Hypothalamus (tissue), 51 donors: ENCODE results near the gene CCDC122.

Source experiments
- DNase-seq, 51 donors: peaks; one replicate each; lab custom pipeline; 2025; lab: John Stamatoyannopoulos, UW

Gene CCDC122

DNA sequence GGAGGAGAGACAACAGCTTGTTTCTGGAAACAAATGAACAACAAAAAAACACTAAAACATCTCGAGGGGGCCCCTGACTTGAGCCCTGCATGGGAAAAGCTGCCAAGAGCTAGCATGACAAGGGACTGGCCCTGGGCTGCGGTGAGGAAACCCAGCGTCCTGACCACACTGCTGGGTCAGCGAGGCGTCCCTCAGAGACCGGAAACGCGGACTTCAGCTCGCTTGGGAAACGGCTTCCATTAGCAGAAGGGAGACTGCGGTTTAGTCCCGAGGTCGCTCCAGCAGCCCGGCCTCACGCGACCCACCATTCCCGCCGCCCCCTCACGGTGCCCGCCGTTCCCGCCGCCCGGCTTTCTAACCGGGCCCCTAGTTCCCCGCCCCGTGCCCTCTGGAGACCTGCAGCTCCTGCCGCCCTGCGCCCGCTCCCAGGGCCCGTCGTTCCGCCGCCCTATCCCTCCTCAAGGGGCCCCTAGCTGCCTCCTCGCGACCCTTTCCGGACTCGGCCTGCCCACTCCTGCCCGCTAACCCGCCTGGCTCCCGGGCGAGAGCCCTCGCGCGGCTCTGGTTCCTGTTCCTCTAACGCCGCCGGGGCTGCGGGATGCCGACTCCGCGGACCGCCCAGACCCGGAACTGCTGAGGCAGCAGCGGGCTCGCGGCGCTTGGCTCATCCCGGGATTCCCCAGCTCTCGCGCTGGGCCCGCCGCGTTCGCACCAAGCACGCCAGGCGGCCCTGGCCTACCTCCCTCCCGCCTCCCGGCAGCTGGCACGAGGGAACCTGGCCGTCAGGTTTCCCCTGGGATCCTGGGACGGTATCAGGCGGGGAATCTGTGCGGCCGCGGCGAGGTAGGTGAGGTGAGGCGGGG, at the start of gene CCDC122:
TSS of gene CCDC122 (minus strand) at position 849 of the 863 bp plus-strand sequence. CDS start 10,364 bp downstream, outside the sequence.
- peak; percentile 16 to 95 (median 65) for DNase-seq

DNA sequence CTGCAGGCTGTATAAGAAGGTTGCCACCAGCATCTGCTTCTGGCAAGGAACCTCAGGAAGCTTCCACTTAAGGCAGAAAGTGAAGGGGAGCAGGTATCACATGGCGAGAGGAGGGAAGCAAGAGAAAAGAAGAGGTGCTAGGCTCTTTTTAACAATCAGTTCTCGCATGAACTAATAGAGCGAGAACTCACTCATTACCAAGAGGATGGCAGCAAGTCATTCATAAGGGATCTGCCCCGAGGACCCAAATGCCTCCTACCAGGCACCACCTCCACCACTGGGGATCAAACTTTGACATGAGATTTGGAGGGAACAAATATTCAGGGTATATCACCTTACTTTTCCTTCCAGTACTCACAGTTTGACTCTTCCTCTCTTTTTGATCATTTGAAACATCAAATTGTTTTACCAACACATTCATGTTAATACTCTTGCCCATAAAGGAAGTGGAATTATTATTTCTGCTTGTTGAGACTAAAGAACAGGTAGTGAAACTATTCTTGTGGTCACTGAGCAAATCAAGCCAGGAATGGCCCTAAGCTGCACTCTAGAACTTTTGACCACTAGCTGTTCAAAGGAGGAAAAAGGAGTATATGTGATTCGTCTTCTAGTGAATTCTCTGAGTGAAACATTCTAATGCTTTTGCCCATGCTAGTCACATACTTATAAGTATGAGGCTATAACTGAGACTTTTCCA, 45.2 kb upstream of the CCDC122 start:
- DNase-seq, result no peak

DNA sequence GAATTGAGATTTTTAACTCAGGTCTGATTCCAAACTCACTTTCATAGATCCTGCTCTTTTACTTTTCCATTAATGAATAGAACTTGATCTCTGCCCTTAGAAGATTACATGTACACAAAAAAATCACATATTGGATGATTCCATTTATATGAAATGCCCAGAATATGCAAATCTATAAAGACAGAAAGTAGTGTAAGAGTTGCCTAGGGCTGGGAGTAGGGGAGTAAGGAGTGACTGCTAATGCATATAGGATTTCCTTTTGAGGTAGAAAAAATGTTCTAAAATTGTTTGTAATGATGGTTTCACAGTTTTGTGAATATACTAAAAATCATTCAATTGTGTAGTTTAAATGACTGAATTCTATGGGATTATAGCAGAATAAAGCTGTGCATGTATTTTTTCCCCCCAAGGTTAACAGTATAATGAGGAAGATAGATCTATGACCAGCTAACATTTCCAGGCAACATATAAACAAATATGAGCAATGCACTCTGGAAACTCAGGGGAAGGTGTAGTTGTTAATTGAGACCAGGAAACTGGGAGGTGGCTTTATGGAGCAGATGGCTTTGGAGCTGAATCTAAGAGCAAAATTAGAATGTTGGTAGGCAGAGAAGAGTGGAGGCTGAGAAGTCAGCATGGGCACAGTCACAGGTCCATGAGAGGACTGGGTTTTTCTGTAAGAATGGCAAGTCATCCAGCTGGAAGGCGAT, 41.6 kb upstream of the CCDC122 start:
- DNase-seq, result no peak

DNA sequence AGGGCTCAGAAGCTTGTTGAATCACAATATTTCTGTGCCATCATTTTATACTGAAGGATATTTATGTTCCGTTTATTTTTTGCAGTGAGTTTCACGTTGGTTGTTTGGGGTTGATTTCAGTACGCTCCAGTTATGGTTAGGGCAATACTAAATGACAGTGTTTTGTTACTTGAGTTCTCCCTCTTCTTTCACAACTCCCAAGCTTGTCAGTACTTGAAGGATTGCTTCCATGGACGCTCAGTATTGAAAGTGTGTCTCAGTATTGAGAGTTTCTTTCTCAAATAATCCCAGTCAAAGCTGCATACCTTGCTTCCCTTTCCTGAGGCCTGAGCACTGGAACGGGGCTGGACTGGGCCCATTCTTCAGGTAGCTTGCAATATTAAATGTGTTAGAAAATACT, 39.1 kb upstream of the CCDC122 start:
- no peak for DNase-seq

DNA sequence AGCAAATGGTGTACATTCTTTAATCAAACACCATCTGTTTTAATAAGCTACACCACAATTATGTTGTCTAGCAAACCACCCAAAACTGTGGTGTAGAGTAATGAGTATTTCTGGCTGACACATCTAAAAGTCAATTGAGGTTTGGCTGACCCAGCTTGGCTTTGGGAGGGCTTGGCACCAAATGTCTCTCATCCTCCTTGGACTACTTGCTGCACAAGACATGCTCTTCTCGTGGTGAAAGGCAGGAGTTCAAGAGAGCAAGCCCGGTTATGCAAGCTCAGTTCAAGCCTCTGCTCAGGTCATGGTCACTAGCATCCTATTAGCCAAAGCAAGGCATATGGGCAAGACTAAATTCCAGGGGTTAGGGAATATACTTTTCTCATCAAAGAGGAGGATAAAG, 37.3 kb upstream of the CCDC122 start:
- DNase-seq, result no peak

DNA sequence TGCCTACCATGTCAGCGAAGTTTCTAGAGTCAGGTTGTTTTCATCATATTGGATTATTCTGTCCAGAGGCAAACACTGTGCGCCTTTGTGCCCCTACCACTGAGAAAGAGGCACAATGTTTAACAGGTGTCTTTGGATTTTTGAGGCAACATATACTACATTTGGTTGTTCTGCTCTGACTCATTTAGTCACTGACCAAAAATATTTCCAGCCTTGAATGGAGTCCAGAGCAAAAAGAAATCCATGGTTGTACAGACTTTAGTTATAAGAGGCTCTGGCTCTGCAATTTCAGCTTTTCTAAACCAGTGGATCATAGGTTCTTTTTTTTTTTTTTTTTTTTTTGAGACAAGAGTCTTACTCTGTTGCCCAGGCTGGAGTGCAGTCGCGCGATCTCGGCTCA, 35.9 kb upstream of the CCDC122 start:
- no peak for DNase-seq

DNA sequence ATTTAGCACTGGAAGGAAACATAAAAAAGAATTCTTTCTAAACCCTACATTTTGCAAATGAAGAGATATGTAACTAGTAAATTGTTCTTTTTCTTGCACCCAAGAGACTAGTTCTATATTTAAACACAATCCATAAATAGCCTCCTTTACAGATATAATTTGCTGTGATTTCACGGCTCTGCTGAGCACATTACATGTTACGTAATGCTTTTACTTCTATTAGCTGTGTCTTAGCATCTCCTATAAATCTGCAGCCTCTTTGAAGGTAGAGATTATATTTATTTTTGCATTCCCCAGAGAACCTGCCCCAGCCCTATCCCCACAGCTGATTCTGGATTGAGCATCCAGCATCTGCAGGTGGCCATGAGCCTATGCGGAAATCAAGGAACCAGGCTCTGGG, 32.3 kb upstream of the CCDC122 start:
- DNase-seq, result peak in 1 of 51 donors; percentile 34

DNA sequence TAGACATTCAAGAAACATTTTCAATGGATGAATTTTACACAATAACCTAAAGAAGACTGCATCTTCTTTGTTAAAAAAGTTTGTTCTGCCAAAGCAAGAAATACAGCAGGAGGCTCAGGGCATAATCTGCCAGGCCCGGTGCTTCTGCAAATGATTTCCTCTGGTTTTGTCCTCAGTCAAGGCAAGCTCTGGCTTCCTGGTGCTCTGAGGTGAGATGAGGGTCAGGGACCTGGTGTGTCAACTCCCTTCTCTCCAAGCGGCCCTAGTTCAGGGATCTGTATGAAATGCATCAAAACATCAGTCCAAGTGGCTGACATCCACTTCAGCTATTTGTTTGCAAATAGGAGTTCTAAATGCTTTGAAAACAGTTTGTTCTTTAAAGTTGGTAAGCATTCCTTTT, 31.7 kb upstream of the CCDC122 start:
- DNase-seq, result no peak

DNA sequence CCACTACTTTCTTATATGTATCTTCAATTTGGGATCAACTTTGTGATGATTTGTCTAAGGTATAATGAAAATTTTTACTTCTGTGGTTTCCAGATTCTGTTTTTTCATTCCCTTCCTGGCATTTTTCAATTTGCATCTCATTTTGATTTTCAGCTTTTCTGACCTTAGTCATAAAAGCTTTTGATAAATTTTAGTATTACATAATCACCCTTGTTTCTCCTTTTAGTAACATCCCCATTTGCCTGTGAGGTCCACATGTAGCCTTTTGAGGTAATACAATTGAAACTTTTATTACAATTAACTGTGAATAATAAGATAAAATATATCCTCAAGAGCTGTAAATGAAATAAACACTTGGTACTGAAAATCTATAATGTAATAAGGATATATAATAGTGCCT, 31.3 kb upstream of the CCDC122 start:
- no peak for DNase-seq

DNA sequence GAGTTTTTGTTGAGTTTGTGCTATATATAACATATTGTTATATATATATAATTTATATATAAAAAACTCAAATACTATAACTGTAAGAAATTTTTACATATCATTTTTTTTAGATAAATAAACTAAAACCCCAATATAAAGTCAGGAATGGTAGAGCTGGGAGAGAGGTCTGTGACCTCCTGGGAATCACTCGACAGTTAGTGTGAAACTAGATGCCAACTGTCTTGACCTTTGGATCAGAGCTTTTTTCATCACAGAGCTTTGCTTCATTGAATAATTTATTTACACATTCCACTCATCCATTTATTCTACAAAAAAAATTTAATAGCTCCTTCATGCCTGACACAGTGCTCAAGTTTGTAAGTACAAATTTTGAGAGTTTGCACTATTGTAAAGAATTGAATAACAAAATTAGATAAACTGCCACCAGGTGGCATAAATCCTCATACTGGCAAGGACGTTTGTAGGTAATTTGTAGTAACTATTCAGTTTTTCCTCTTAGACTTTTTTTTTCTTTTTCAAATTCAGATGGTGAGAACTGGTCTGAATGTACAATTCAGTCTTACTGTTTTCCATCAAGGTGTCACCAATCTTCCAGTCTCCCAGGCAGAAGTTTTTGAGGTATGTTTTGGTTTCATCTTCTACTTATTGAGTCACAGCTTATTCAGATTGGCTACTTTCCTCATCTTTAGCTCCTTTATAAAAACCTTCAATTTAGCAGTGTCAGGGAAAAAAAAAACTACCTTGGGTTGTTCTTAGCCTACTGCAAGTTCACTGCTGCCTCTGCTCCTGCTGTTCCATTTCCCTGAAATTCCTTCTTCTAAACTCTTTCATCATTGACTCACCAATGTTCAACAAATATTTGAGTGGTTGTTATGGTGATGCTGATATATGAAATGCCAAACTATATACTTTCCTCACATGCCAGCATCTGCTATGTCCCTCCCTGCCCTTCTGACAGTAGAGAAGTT, 28.9 kb upstream of the CCDC122 start:
- DNase-seq, result peak in 1 of 51 donors; percentile 29

DNA sequence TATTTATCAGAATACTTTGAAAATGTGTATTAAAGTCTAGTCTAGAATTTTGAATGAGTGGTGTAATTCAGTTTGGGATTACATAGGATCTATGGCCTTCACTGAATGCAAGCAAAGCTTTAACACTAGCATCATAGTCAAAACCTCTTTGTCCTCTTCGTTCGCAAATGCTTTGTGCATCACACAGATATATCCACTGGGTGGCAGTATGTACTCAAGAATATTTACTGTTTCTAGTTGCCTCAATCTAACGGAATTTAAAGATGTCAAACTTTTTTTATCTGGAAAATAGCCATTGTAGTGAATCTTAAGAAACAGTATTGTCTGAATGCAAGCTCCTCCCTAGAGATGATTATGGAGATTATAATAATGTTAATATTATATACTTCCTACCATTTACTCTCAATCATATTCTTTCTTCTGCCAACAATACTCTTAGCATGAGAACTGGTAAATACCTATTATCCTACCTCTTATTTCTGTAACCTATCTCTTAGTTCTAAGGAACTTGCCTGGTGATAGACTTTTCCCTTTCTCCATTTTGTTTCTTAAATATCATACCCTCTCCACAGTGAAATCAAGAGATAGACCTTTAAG, 26.0 kb upstream of the CCDC122 start:
- peak in 13 of 51 donors; percentile 1 to 74 (median 11) for DNase-seq

DNA sequence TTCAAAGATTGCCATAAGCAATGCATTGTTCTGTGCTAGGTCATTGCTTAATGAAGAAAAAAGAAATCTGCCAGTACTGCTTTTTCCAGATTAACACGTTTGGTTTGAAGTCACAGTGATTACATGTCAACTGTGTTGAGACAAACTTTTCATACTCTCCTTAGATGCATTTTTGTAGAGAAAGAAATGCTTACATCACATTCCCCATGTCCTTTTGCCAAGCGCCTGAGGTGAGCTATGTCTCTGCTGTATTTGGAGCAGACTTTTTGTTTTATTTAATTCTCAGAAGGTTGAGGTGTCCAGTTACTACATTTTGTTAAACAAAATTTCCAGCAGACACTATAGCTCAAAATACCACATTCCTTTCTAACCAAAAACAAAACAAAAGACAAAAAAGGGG, 16.4 kb upstream of the CCDC122 start:
- DNase-seq, result no peak

DNA sequence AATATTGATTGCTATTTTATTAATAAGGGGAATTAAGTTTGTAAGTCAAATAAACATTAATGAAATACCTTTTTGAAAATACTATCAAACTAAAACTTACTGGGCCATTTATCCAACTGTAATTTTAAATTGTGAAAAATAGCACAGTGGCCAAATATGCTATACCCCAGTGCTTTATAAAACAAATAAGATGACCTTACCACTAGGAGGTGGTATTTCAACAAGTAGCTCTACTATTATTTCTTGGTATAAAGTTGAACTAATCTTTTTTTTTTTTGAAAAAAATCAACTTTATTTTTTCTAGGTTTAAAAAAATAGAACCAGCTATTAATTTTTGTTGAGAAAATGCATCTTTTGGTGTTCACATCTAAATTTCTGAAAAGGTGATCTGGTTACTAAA, 14.9 kb upstream of the CCDC122 start:
- DNase-seq, result no peak

DNA sequence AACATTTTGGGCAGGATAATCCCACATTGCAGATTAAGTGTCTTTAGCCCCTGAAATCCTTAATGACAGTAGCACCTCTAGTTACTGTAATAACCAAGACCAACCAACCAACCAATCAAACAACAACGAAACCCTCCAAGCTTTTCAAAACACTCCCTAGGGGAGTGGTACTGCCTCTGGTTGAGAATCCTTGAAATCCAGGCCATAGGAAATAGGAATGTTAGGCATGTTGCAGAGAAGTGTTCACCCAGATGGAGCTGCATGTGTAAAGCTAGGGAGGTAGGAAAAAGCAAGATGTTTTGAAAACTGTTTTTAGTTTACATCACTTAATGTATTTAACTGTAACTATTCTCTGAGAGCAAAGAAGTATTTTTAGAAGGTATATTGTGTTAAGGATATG, 4.7 kb upstream of the CCDC122 start:
- no peak for DNase-seq

DNA sequence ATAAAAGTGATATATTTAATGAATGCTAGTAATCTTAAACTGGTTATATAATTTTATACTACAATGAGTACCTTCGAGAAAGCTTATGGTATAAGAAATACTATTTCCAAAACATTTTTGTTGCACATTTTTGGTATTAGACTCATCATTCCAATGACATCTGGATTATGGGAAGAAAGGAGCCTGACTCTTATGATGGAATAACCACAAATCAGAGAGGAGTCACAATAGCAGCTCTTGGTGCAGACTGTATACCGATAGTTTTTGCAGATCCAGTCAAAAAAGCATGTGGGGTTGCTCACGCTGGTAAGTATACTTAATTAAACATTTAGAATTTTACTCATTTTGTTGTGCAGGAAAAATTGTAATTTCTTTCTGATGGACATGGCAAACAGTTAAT, 4.1 kb upstream of the CCDC122 start:
- DNase-seq, result no peak

DNA sequence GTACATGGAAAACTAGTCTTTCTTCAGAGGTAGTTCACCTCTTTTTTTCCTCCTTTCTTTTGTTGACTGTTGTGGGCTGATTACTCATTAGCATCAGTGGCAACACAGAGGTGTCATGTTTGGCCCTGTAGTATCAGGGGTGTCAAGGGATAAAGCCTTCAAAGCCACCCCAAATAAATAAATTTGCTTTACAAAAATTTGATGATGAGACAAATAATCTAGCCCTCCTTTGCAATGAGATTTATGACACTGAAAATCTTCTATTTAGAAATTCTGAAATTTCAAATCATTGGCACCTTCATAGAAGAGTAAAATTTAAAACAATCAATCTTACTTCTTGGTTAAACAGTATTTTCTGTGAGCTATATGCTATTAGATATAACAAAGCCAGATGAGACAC, 2.0 kb upstream of the CCDC122 start:
- no peak for DNase-seq

DNA sequence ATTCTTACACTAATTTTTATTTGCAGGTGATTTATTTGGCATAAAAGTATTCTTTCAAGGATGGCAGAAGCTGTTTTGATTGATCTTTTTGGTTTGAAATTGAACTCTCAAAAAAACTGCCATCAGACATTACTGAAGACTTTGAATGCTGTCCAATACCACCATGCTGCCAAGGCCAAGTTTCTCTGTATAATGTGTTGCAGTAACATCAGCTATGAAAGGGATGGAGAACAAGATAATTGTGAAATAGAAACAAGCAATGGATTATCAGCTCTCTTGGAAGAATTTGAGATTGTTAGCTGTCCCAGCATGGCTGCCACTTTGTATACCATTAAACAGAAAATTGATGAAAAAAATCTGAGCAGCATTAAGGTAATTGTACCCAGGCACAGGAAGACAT, 1.4 kb upstream of the CCDC122 start:
- peak in 3 of 51 donors; percentile 1 to 31 (median 4) for DNase-seq

DNA sequence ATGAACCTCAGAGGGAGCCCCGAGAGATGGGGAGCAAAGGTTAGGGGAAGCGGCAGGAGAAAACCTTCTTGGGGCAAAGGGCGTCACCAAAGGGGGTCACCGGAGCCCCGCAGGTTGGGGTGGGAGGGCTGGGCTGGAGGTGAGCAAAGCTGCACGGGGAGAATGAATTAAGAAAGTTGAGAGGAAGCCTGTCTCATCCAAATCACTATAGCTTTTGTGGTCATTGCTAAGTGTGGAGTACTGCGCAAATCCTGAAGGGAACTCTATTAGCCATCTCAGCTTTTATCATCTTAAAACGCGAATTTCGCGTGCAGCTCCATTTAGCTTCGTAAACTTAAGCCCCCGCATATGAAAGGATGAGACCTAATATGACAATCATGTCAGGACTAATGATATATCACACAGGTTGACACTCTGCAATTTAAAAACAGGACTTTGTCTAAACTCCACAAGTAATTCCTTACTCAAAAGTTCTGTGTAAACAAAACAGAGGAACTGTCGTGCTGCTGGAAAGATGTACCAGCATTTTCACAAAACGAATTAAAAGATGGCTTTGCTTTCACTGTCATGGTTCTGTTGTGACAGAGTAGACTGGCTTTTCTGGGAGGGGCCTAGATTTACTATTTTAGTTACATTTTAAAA, 795 bp upstream of the CCDC122 start:
- DNase-seq, result peak in 3 of 51 donors; percentile 14 to 44 (median 18)

DNA sequence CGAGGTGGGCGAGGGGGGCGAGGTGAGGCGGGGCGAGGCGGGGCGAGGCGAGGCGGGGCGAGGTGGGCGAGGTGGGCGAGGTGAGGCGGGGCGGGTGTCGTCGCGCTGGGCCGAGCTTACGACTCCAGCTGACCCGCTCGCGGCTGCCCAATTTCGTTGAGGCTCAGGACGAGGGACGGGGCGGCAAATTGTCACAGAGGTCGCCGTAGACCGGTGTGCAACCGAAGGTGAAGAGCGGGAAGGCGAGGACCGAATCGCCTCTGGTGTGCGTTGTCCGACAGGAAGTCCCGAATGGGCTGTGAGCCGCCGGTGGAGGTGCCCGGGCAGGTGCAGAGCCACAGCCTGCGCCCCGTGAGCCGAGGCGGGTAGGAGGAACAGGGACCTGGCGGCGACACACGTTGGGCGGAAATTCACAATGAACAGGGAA, 228 bp upstream of the CCDC122 start, which contains the start of gene LACC1:
TSS of gene LACC1 (plus strand) at position 150 of the 427 bp plus-strand sequence. CDS start 1,082 bp downstream, outside the sequence.
- DNase-seq, result peak in 26 of 51 donors; percentile 17 to 78 (median 46)
